K562 (cell line): ENCODE results near the gene CALHM1. TPM values are rescaled to one million over a fixed set of nuclear protein-coding genes. Genes with fewer than 3 reads are reported as not detected.

Experiments used
- ILF3 ChIP-seq: fragments of 450-650 bp; IDR thresholded peaks from 2 replicates; pipeline ENCODE4 v1.6.1; 2018; ENCODE audit warnings: antibody characterized with exemption, mild to moderate bottlenecking, moderate library complexity, borderline replicate concordance
- SMC3 ChIP-seq: conservative IDR thresholded peaks from 2 replicates; pipeline ENCODE4 v1.6.1; 2011; ENCODE audit warnings: low read depth, low read length, improper control_type of control experiment; ENCODE audit not compliant: insufficient read depth
- polyA plus RNA-seq, 8 experiments: library from polyadenylated mRNA; depleted of rRNA in 4 of 8; stranded (reverse) in 5 of 8; unstranded in 3 of 8; fragments of >200 nt; fragmentation: Nextera tagmentation in 2 of 8; fragmentation: Illumina TruSeq in 1 of 8; extraction: Ambion mirVana in 2 of 8; extraction: Trizol in 1 of 8; gene quantifications; 2 replicates each; pipeline versions ENCODE4 v1.2.1 to v1.2.3, GENCODE V29; 2011 to 2014; ENCODE audit warnings: inconsistent platforms in 1 of 8, missing spikeins in 1 of 8
- total RNA-seq, 7 experiments: library from RNA; depleted of rRNA in 6 of 7; stranded (reverse); fragments of >200 nt in 6 of 7; fragmentation: Illumina TruSeq in 2 of 7; extraction: Trizol in 2 of 7; gene quantifications; 2 replicates each; pipeline versions ENCODE4 v1.2.1 to v1.2.3, GENCODE V29; 2011 to 2021; ENCODE audit warnings: low replicate concordance in 1 of 7
- TF ChIP-seq, protein P1 (sequence below), 2 experiments: fragments of 450-650 bp; formaldehyde crosslinking in 1 of 2; IDR thresholded peaks; 2 replicates each; pipeline versions ENCODE4 v1.4.0 to v1.6.1; 2014 to 2020; ENCODE audit warnings: mild to moderate bottlenecking in 2 of 2, borderline replicate concordance in 1 of 2, low read depth in 1 of 2
- TF ChIP-seq, protein P2 (sequence below): fragments of 250-450 bp; sonication (Bioruptor Pico); IDR thresholded peaks from 2 replicates; pipeline ENCODE4 v1.4.0; 2020; ENCODE audit warnings: mild to moderate bottlenecking, moderate library complexity
- TF ChIP-seq, protein P3 (sequence below): fragments of 450-650 bp; formaldehyde crosslinking; IDR thresholded peaks from 2 replicates; pipeline ENCODE4 v1.4.0; 2020; ENCODE audit warnings: mild to moderate bottlenecking, moderate library complexity

The CALHM1 gene
- total and polyA plus RNA-seq, 9 of the 15 experiments (the other 6 are each of a cell fraction or from before 2014, with no cell fraction given), result 0.03 TPM; not detected in 8

DNA sequence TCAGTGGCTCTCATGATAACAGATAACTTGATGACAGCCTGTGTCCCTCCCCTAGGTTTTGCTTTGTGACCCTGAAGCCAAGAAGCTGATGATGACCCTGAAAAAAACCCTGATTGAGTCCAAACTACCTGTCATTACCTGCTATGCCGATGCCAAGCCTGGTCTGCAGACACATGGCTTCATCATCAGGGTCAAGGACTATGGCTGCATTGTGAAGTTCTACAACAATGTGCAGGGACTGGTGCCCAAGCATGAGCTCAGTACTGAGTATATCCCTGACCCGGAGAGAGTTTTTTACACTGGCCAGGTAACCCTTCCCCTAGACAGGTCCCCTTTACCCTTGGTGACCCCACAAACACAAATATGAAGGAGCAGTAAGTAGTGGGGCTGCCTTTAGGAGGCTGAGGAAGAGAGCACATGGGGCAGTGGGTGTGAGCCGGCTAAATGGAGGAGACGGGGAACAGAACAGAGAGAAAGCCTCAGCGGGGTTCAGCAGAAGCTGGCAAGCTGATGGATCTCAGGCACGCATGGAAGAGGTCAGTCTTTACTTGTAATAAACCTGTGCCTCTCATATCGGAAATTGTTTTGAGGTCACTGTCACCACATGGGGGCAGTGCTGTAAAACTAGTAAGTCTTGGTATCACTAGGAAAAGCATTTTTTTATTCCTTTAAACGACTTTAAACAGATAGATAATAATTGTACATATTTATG lies 42.1 kb downstream of the CALHM1 start (continued):
- TF ChIP-seq, protein P1, sequence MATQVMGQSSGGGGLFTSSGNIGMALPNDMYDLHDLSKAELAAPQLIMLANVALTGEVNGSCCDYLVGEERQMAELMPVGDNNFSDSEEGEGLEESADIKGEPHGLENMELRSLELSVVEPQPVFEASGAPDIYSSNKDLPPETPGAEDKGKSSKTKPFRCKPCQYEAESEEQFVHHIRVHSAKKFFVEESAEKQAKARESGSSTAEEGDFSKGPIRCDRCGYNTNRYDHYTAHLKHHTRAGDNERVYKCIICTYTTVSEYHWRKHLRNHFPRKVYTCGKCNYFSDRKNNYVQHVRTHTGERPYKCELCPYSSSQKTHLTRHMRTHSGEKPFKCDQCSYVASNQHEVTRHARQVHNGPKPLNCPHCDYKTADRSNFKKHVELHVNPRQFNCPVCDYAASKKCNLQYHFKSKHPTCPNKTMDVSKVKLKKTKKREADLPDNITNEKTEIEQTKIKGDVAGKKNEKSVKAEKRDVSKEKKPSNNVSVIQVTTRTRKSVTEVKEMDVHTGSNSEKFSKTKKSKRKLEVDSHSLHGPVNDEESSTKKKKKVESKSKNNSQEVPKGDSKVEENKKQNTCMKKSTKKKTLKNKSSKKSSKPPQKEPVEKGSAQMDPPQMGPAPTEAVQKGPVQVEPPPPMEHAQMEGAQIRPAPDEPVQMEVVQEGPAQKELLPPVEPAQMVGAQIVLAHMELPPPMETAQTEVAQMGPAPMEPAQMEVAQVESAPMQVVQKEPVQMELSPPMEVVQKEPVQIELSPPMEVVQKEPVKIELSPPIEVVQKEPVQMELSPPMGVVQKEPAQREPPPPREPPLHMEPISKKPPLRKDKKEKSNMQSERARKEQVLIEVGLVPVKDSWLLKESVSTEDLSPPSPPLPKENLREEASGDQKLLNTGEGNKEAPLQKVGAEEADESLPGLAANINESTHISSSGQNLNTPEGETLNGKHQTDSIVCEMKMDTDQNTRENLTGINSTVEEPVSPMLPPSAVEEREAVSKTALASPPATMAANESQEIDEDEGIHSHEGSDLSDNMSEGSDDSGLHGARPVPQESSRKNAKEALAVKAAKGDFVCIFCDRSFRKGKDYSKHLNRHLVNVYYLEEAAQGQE (IDR thresholded peaks at IDR 0.05; ENCODE audit: borderline replicate concordance), result peak; percentile 60; the same call in 1 of the 2 replicates
- TF ChIP-seq, protein P1 (CRISPR knock-in tag; IDR thresholded peaks at IDR 0.05; ENCODE audit: low read depth), result no peak
- TF ChIP-seq, protein P2, sequence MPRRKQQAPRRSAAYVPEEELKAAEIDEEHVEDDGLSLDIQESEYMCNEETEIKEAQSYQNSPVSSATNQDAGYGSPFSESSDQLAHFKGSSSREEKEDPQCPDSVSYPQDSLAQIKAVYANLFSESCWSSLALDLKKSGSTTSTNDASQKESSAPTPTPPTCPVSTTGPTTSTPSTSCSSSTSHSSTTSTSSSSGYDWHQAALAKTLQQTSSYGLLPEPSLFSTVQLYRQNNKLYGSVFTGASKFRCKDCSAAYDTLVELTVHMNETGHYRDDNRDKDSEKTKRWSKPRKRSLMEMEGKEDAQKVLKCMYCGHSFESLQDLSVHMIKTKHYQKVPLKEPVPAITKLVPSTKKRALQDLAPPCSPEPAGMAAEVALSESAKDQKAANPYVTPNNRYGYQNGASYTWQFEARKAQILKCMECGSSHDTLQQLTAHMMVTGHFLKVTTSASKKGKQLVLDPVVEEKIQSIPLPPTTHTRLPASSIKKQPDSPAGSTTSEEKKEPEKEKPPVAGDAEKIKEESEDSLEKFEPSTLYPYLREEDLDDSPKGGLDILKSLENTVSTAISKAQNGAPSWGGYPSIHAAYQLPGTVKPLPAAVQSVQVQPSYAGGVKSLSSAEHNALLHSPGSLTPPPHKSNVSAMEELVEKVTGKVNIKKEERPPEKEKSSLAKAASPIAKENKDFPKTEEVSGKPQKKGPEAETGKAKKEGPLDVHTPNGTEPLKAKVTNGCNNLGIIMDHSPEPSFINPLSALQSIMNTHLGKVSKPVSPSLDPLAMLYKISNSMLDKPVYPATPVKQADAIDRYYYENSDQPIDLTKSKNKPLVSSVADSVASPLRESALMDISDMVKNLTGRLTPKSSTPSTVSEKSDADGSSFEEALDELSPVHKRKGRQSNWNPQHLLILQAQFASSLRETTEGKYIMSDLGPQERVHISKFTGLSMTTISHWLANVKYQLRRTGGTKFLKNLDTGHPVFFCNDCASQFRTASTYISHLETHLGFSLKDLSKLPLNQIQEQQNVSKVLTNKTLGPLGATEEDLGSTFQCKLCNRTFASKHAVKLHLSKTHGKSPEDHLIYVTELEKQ, result no peak
- TF ChIP-seq ILF3 (no peak), SMC3 (0 out of 2 replicates have a peak, but pooled peaks have one; percentile 13)
- TF ChIP-seq, protein P3, sequence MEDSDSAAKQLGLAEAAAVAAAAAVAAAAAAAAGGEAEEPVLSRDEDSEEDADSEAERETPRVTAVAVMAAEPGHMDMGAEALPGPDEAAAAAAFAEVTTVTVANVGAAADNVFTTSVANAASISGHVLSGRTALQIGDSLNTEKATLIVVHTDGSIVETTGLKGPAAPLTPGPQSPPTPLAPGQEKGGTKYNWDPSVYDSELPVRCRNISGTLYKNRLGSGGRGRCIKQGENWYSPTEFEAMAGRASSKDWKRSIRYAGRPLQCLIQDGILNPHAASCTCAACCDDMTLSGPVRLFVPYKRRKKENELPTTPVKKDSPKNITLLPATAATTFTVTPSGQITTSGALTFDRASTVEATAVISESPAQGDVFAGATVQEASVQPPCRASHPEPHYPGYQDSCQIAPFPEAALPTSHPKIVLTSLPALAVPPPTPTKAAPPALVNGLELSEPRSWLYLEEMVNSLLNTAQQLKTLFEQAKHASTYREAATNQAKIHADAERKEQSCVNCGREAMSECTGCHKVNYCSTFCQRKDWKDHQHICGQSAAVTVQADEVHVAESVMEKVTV, result 0 out of 2 replicates have a peak, but pooled peaks have one; percentile 7
